Esophagus (tissue), 2 donors: ENCODE results near the gene SFT2D3. TPM values are rescaled to one million over a fixed set of nuclear protein-coding genes. Genes with fewer than 3 reads are reported as not detected.

ENCODE experiments used
- H3K27ac ChIP-seq, 2 donors: one replicate each; pipeline ENCODE4 v1.5.1; 2013; ENCODE audit warnings: low read depth in 2 of 2, mild to moderate bottlenecking in 2 of 2, inconsistent platforms in 1 of 2, low read length in 1 of 2, moderate library complexity in 1 of 2
- H3K27me3 ChIP-seq, 2 donors: one replicate each; pipeline ENCODE4 v1.6.1; 2013; ENCODE audit warnings: low read length in 2 of 2, control low read depth in 1 of 2, mild to moderate bottlenecking in 1 of 2; ENCODE audit not compliant: insufficient read depth in 2 of 2, control insufficient read depth in 1 of 2
- H3K36me3 ChIP-seq, 2 donors: one replicate each; pipeline ENCODE4 v1.6.1; 2013; ENCODE audit warnings: low read length in 1 of 2; ENCODE audit not compliant: control insufficient read depth in 2 of 2, insufficient read depth in 2 of 2
- H3K4me1 ChIP-seq, 2 donors: one replicate each; pipeline ENCODE4 v1.6.1; 2013; ENCODE audit warnings: low read length in 1 of 2; ENCODE audit not compliant: control insufficient read depth in 2 of 2, insufficient read depth in 2 of 2
- H3K4me3 ChIP-seq, 2 donors: one replicate each; pipeline ENCODE4 v1.5.1; 2013; ENCODE audit warnings: low read length in 2 of 2, mild to moderate bottlenecking in 2 of 2, low read depth in 1 of 2, moderate library complexity in 1 of 2
- H3K9me3 ChIP-seq, 2 donors: one replicate each; pipeline ENCODE4 v1.6.1; 2013; ENCODE audit warnings: mild to moderate bottlenecking in 2 of 2, low read depth in 1 of 2, low read length in 1 of 2, moderate library complexity in 1 of 2; ENCODE audit not compliant: control insufficient read depth in 2 of 2, insufficient read depth in 1 of 2
- WGBS, 2 donors: extraction: QIAGEN DNeasy Blood & Tissue Kit; methylation state at CpG; one replicate each; pipeline ENCODE4 v1.1.7; 2013; 5-methylcytosine and 5-hydroxymethylcytosine counted together
- polyA plus RNA-seq, 2 donors: library from polyadenylated mRNA; stranded (reverse); fragments of 200-250 nt; gene quantifications; one replicate each; pipeline ENCODE4 v1.2.3, GENCODE V29; 2013
- donor health status: healthy with polysubstance abuse.
- donor health status: Bipolar disorder and iron deficiency.

The SFT2D3 gene
- polyA plus RNA-seq, 2 donors = 3.8 to 4.2 TPM

DNA sequence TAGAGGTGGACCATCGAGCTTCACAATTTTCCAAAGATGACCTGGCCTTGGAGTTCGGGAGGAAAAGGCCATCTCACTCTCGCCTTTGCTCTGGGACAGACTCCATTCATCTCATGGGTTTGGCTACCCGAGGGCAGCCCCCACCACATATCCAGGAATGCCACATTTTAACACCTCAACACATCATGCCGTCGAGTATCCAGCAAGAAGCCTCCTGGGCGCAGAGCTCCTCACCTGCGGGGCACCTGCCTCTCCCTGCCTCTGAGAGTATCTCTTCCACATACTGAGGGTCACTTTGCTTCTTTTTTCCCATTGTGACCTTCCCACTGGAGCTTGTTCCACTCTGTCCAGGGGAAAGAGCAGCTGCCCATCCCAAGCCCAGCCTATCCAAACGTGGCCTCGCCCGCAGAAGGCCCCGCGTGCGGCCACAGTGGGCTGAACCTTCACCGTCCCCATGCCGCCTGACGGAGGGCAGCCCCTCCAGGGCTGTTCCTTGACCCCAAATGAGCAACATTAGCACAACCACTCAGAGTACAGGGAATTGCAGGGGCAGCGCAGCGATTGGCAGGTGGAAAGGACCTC lies 20.5 kb upstream of the SFT2D3 start:
- 84% methylated on average over 19 of the region's 19 CpGs for WGBS, 2 donors
- no peaks in the 10 kb centered on the region for H3K9me3 ChIP-seq
- H3K36me3 ChIP-seq = no peaks in the 10 kb centered on the region
- no peak overlapping the region for H3K4me3 ChIP-seq
- no peaks in the 10 kb centered on the region for H3K27me3 ChIP-seq
- H3K4me1 ChIP-seq = no peaks in the 10 kb centered on the region
- H3K27ac ChIP-seq = peak overlapping the region in 1 of 2 donors; percentile 27

DNA sequence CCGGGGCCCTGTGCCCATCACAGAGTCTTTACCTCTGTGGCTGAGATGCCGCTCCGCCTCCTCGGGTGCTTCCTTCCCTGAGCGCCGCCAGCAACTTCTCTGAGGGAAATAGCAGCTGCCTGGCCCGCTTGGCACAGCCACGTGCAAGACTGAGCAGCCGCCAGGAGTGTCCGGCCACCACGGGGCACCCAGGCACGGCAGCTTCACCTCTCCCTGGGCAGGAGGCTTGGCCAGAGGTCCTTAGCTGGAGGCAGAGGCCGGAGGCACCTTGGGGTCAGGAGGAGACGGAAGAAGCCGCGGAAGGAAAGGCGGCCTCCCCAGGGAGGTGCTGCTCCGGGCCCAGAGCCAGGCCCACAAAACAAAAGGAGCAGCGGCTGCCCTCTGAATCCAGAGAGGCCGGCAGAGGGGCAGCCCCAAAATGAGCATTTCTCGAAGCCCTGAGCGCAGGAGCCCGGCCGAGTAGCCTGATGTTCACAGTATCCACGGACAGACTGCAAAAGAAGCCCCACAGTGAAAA lies 20.0 kb upstream of the SFT2D3 start:
- Histone ChIP-seq H3K36me3 (no peaks in the 10 kb centered on the region), H3K27me3 (no peaks in the 10 kb centered on the region), H3K4me1 (no peaks in the 10 kb centered on the region), H3K4me3 (peak overlapping the region in 1 of 2 donors; percentile 18), H3K9me3 (no peaks in the 10 kb centered on the region), H3K27ac (peak overlapping the region in 1 of 2 donors; percentile 27)
- 30 to 33% methylated on average over 25 of the region's 25 CpGs for WGBS, 2 donors

DNA sequence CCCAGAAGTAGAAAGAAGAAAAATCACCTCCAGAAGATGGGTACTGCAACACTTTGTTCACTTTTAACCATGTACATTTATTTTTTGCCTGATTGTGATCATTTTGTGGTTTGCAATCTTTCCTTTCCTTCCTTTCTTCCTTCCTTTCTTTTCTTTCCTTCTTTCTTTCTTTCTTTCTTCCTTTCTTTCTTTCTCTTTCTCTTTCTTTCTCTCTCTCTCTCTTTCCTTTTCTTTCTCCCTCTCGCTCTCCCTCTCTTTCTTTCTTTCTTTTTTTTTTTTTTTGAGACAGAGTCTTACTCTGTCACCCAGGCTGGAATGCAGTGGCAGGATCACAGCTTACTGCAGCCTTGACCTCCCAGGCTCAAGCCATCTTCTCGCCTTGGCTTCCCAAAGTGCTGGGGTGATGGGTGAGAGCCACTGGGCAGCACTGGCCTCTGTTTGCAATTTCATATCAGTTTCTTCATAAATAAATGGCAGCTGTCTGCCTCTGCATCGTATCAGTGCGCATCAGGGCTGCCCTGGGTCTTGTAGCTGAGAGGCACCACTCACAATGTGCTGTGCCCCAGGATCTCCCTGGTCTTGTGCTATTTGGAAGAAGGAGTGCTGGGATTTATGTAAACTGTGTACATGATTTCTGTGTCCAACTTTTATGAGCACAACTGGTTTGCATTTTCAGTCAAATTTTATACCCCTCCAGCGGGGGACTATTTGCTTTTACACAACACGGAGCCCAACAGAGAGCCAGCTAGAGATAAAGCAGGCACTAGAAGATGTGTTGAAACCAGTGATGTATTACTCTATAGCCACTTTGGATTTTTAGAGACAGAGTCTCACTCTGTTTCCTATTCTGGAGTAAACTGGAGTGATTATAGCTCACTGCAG lies 19.1 kb upstream of the SFT2D3 start:
- Histone ChIP-seq H3K9me3 (no peaks in the 10 kb centered on the region), H3K4me3 (no peak overlapping the region), H3K27ac (no peak overlapping the region), H3K36me3 (no peaks in the 10 kb centered on the region), H3K27me3 (no peaks in the 10 kb centered on the region), H3K4me1 (no peaks in the 10 kb centered on the region)
- 91 to 93% methylated on average over 6 of the region's 6 CpGs for WGBS, 2 donors

DNA sequence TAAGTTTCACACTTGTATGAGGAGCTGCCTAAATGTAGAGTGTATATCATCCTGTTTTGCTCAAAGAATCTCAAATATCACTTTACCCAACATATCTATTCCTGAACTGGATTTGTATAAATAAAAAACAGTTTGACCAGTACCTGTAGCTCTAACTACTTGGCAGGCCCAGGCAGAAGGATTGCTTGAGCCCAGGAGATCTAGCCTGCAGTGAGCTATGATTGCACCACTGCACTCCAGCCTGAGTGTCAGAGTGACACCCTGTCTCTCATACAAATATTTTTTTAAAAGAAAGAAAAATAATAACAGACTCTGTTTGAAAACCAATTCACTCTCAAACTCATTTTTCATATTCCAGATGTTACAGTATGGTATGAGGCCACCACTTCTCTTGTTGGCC lies 18.2 kb upstream of the SFT2D3 start:
- Histone ChIP-seq H3K36me3 (no peaks in the 10 kb centered on the region), H3K9me3 (no peaks in the 10 kb centered on the region), H3K27me3 (no peaks in the 10 kb centered on the region), H3K27ac (no peak overlapping the region), H3K4me1 (no peaks in the 10 kb centered on the region), H3K4me3 (no peak overlapping the region)

DNA sequence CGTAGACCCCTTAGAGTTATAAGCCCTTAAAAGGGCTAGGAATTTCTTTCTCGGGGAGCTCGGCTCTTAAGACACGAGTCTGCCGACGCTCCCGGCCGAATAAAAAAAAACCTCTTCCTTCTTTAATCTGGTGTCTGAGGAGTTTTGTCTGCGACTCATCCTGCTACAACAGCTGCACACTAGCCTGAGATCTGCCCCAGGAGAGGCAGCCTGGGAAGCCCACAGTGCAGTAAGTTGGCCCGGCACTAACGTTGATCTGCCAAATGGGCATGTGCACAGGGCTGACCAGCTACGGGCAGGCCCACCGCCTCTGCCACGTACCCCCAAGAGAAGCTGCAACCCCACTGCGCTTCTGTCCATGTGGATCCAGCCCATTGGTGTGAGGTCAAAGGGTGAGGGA lies 17.5 kb upstream of the SFT2D3 start:
- Histone ChIP-seq H3K9me3 (no peaks in the 10 kb centered on the region), H3K4me3 (no peak overlapping the region), H3K27me3 (no peaks in the 10 kb centered on the region), H3K27ac (peak overlapping the region in 1 of 2 donors; percentile 14), H3K36me3 (no peaks in the 10 kb centered on the region), H3K4me1 (no peaks in the 10 kb centered on the region)
- 69% methylated on average over 15 of the region's 15 CpGs for WGBS, 2 donors

DNA sequence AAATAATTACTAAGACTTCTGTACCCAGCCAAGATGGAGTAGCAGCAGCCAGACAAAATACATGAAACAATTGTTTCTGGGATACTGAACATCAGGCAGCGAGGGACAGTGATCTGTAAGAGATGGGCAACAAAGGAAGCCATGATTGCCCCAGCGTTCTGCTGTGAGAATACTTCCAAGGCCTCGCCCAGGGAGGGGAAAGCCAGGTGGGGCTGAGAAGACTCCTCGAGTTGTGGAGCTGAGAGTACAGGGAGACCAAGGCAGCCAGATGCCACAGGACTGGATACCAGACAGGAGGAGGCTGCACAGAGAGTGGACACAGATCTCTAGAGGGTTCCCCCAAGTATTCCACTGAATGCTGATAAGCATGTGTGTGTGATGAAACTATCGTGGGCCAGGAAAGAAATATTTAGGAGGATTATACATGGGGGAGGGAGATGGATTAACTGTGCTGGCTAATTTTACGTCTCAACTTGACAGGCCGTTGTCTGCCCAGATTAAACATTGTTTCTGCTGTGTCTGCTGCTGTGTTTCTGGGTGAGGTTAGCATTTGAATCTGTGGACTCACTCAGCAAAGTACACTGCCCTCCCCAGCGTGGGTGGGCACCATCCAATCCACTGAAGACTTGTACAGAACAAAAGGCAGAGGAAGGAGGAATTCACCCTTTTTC lies 15.8 kb upstream of the SFT2D3 start:
- Histone ChIP-seq H3K9me3 (peaks cover 4 to 5% of the 10 kb centered on the region in 2 donors), H3K4me1 (no peaks in the 10 kb centered on the region), H3K4me3 (no peak overlapping the region), H3K27me3 (no peaks in the 10 kb centered on the region), H3K36me3 (no peaks in the 10 kb centered on the region), H3K27ac (no peak overlapping the region)
- 52 to 64% methylated on average over 8 of the region's 8 CpGs for WGBS, 2 donors

DNA sequence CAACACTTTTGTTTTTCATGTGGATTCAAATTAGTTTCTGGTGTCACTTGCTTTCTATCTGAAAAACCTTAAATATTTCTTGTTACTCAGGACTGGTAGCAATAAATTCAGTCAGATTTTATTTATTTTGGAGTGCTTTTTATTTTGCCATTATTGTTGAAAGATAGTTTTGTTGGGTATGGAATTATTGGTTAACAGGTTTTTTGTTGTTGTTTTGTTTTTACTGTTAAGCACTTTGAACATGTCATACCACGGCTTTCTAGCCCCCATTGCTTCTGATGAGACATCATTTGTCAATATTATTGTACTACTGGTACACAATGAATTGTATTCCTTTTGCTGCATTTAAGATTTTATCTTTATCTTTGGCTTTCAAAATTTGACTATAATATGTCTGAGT lies 12.9 kb upstream of the SFT2D3 start:
- 87 to 88% methylated on average over 1 of the region's 1 CpG for WGBS, 2 donors
- Histone ChIP-seq H3K27me3 (no peaks in the 10 kb centered on the region), H3K9me3 (peaks cover 7 to 8% of the 10 kb centered on the region in 2 donors), H3K27ac (no peak overlapping the region), H3K4me1 (no peaks in the 10 kb centered on the region), H3K36me3 (no peaks in the 10 kb centered on the region), H3K4me3 (no peak overlapping the region)

DNA sequence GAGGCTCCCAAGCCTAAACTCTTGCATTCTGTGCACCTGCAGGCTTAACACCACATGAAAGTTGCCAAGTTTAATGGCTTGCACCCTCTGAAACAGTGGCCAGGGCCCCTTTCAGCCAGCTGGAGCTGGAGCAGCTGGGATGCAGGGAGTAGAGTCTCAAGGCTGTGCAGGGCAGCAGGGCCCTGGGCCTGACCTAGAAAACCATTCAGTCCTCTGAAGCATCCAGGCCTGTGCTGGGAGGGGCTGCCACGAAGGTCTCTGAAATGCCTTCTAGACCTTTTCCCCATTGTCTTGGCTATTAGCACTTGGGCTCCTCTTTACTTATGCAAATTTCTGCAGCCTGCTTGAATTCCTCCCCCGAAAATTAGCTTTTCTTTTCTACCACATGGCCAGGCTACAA lies 10.6 kb upstream of the SFT2D3 start:
- WGBS, 2 donors = 81 to 87% methylated on average over 2 of the region's 2 CpGs
- peaks cover 0 to 1% of the 10 kb centered on the region in 2 donors for H3K4me1 ChIP-seq

DNA sequence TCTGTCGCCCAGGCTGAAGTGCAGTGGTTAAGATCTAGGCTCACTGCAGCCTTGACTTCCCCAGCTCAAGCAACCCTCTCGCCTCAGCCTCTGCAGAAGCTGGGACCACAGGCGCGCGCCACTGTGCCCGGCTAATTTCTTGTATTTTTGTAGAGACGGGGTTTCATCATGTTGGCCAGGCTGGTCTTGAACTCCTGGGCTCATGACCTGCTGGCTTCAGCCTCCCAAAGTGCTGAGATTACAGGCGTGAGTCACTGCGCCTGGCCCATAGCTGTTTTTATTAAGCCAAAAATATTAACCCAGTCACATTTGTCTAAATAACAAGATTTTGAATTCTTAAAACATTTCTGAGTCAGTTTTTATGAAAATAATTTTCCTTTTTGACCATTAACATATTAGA lies 6.3 kb upstream of the SFT2D3 start:
- Histone ChIP-seq H3K36me3 (no peaks in the 10 kb centered on the region), H3K27me3 (no peaks in the 10 kb centered on the region), H3K4me1 (peaks cover 2 to 4% of the 10 kb centered on the region in 2 donors), H3K4me3 (no peak overlapping the region), H3K9me3 (peaks cover 7 to 8% of the 10 kb centered on the region in 2 donors), H3K27ac (no peak overlapping the region)
- 83 to 84% methylated on average over 9 of the region's 9 CpGs for WGBS, 2 donors

More for the DNA sequence above, 10.6 kb upstream of the SFT2D3 start:
- H3K27me3 ChIP-seq = no peaks in the 10 kb centered on the region
- H3K9me3 ChIP-seq = peaks cover 7 to 8% of the 10 kb centered on the region in 2 donors
- no peaks in the 10 kb centered on the region for H3K36me3 ChIP-seq
- H3K27ac ChIP-seq = no peak overlapping the region
- H3K4me3 ChIP-seq = no peak overlapping the region
